Measurements from ENCODE around the gene EGLN2. TPM values are rescaled to one million over a fixed set of nuclear protein-coding genes. Genes with fewer than 3 reads are reported as not detected.
"Not testable (repeated sequence)": the region's sequence is repeated elsewhere in the genome, so short reads cannot be mapped to it uniquely, and the experiment has no call there.

Gene EGLN2
- total RNA-seq, 1 donor from 2014 or later, result 37.1 TPM

DNA sequence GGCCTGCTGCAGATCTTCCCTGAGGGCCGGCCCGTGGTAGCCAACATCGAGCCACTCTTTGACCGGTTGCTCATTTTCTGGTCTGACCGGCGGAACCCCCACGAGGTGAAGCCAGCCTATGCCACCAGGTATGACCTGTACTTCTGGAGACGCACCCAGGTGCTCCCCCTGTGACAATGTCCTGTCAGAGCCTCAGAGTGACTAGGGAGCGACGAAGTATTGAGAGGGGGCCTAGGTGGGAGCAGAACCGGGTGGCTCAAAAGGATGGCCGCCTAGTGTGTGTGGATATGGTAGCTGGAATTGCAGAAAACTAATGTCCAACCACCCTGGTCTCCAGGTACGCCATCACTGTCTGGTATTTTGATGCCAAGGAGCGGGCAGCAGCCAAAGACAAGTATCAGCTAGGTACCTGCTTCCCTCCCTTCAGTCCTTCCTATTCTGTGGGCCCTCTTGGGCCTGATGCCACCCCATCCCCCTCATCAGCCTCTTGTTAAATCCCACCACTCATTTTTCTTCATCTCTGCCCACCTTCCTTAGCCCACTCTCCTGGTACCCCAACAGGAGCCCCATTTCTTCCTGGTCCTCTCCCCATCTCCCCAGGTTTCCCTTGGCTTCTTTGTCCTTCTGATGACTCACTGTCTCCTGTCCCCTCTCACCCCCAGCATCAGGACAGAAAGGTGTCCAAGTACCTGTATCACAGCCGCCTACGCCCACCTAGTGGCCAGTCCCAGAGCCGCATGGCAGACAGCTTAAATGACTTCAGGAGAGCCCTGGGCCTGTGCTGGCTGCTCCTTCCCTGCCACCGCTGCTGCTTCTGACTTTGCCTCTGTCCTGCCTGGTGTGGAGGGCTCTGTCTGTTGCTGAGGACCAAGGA is 8.4 kb downstream of the EGLN2 start:
- H3K36me3 ChIP-seq (ENCODE audit: control insufficient read depth in 3 of 3, insufficient read depth in 3 of 3, low read length in 3 of 3), result peaks cover 16 to 25% (median 25%) of the 10 kb centered on the region in 3 donors
- peak overlapping the region; percentile 46 for H3K27ac ChIP-seq (ENCODE audit: low read depth, low read length)
- peak overlapping the region in 1 of 3 donors; percentile 22 for H3K4me3 ChIP-seq (ENCODE audit: low read length in 3 of 3)
- no peaks in the 10 kb centered on the region for H3K27me3 ChIP-seq (ENCODE audit: control insufficient read depth in 3 of 3, insufficient read depth in 3 of 3, low read length in 3 of 3)
- H3K9ac ChIP-seq (ENCODE audit: low read depth in 1 of 3, low read length in 3 of 3), result peak overlapping the region in 1 of 3 donors; percentile 16
- H3K4me1 ChIP-seq (ENCODE audit: control insufficient read depth in 3 of 3, insufficient read depth in 3 of 3, low read length in 3 of 3), result peaks cover 61 to 84% (median 80%) of the 10 kb centered on the region in 3 donors
- no peaks in the 10 kb centered on the region for H3K9me3 ChIP-seq (ENCODE audit: control insufficient read depth in 3 of 3, low read length in 3 of 3)

- H3K4me3 ChIP-seq (ENCODE audit: low read length in 3 of 3), result no peak overlapping the region
- peaks cover 55 to 81% (median 76%) of the 10 kb centered on the region in 3 donors for H3K4me1 ChIP-seq (ENCODE audit: control insufficient read depth in 3 of 3, insufficient read depth in 3 of 3, low read length in 3 of 3)
- H3K27me3 ChIP-seq (ENCODE audit: control insufficient read depth in 3 of 3, insufficient read depth in 3 of 3, low read length in 3 of 3), result no peaks in the 10 kb centered on the region
- no peak overlapping the region for H3K9ac ChIP-seq (ENCODE audit: low read depth in 1 of 3, low read length in 3 of 3)
- no peaks in the 10 kb centered on the region for H3K9me3 ChIP-seq (ENCODE audit: control insufficient read depth in 3 of 3, low read length in 3 of 3)
- peaks cover 16 to 25% (median 23%) of the 10 kb centered on the region in 3 donors for H3K36me3 ChIP-seq (ENCODE audit: control insufficient read depth in 3 of 3, insufficient read depth in 3 of 3, low read length in 3 of 3)
- H3K27ac ChIP-seq (ENCODE audit: low read depth, low read length), result no peak overlapping the region
Observed at GRCh38 chr19:40808021-40808325, 9.0 kb downstream of the EGLN2 start.

DNA sequence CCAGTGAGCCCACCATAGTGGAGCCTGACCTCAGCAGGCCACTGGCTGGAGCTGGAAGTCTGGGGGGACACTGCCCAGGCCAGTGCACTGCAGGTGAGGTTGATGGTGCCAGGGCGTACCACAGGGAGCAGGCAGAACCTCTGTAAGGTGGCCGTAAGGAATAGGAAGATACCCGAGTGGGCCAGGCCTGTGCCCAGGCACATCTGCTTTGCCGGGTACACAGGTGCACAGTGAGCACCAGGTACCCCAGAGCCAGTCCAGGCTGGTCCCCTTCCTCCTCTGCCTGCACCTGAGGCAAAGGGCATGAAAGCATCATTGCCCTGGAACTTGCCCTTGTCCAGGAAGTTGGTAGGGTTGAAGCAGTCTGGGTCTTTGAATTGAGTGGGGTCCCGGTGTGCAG is 9.5 kb downstream of the EGLN2 start:
- no peak overlapping the region for H3K4me3 ChIP-seq (ENCODE audit: low read length in 3 of 3)
- H3K9ac ChIP-seq (ENCODE audit: low read depth in 1 of 3, low read length in 3 of 3), result no peak overlapping the region
- no peaks in the 10 kb centered on the region for H3K27me3 ChIP-seq (ENCODE audit: control insufficient read depth in 3 of 3, insufficient read depth in 3 of 3, low read length in 3 of 3)
- peaks cover 16 to 24% (median 20%) of the 10 kb centered on the region in 3 donors for H3K36me3 ChIP-seq (ENCODE audit: control insufficient read depth in 3 of 3, insufficient read depth in 3 of 3, low read length in 3 of 3)
- H3K4me1 ChIP-seq (ENCODE audit: control insufficient read depth in 3 of 3, insufficient read depth in 3 of 3, low read length in 3 of 3), result peaks cover 50 to 75% (median 73%) of the 10 kb centered on the region in 3 donors
- no peak overlapping the region for H3K27ac ChIP-seq (ENCODE audit: low read depth, low read length)
- H3K9me3 ChIP-seq (ENCODE audit: control insufficient read depth in 3 of 3, low read length in 3 of 3), result no peaks in the 10 kb centered on the region

DNA sequence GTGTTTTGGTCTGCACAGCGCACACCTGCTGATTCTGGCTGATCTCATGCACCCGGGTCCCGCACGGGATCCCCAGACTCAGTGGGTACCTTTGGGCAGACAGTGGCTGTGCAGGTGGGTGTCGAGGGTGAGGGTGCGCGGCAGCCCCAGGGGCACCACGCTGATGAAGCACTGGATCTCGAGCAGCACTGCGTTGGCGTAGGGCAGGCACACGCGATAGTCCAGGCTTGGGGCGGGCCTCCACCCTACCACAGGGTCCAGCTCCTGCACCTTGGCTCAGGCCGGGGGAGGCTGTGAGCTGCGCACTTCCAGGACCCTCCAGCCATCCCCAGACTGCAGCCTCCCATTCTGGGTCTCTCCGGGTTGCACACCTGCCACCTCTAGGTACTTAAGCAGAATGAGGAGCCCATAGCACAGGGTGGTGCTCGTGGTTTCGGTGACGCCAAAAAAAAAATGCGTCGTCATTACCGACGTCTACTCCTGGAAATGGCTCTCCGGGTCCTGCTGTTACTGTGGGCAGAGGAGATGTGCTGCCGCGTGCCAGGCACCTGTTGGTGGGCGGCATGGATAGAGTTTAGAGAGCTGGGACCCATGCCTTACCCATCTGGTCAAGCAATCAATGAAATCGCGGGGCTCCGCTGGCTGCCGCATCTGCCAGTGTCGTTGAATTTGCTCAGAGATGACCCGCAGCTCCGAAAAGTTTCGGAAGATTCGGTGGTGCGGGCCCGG is 10.5 kb downstream of the EGLN2 start:
- no peaks in the 10 kb centered on the region for H3K9me3 ChIP-seq (ENCODE audit: control insufficient read depth in 3 of 3, low read length in 3 of 3)
- peak overlapping the region in 1 of 3 donors; percentile 50 for H3K9ac ChIP-seq (ENCODE audit: low read depth in 1 of 3, low read length in 3 of 3)
- peaks cover 40 to 65% (median 63%) of the 10 kb centered on the region in 3 donors for H3K4me1 ChIP-seq (ENCODE audit: control insufficient read depth in 3 of 3, insufficient read depth in 3 of 3, low read length in 3 of 3)
- H3K36me3 ChIP-seq (ENCODE audit: control insufficient read depth in 3 of 3, insufficient read depth in 3 of 3, low read length in 3 of 3), result peaks cover 16 to 23% (median 20%) of the 10 kb centered on the region in 3 donors
- peak overlapping the region; percentile 40 to 73 (median 48) for H3K4me3 ChIP-seq (ENCODE audit: low read length in 3 of 3)
- H3K27ac ChIP-seq (ENCODE audit: low read depth, low read length), result peak overlapping the region; percentile 60
- no peaks in the 10 kb centered on the region for H3K27me3 ChIP-seq (ENCODE audit: control insufficient read depth in 3 of 3, insufficient read depth in 3 of 3, low read length in 3 of 3)

GRCh38 chr19:40810160-40810559 is 11.2 kb downstream of the EGLN2 start:
- Histone ChIP-seq H3K4me3 (ENCODE audit: low read length in 3 of 3) (peak overlapping the region; percentile 40 to 73 (median 48)), H3K27ac (ENCODE audit: low read depth, low read length) (peak overlapping the region; percentile 60), H3K27me3 (ENCODE audit: control insufficient read depth in 3 of 3, insufficient read depth in 3 of 3, low read length in 3 of 3) (no peaks in the 10 kb centered on the region), H3K9me3 (ENCODE audit: control insufficient read depth in 3 of 3, low read length in 3 of 3) (no peaks in the 10 kb centered on the region), H3K4me1 (ENCODE audit: control insufficient read depth in 3 of 3, insufficient read depth in 3 of 3, low read length in 3 of 3) (peaks cover 33 to 59% (median 57%) of the 10 kb centered on the region in 3 donors), H3K36me3 (ENCODE audit: control insufficient read depth in 3 of 3, insufficient read depth in 3 of 3, low read length in 3 of 3) (peaks cover 16 to 22% (median 17%) of the 10 kb centered on the region in 3 donors), H3K9ac (ENCODE audit: low read depth in 1 of 3, low read length in 3 of 3) (peak overlapping the region; percentile 23 to 57 (median 50))

GRCh38 chr19:40810649-40811408 is 11.8 kb downstream of the EGLN2 start:
- H3K27me3 ChIP-seq (ENCODE audit: control insufficient read depth in 3 of 3, insufficient read depth in 3 of 3, low read length in 3 of 3); H3K9me3 ChIP-seq (ENCODE audit: control insufficient read depth in 3 of 3, low read length in 3 of 3): not testable (repeated sequence)
- peaks cover 27 to 52% (median 50%) of the 10 kb centered on the region in 3 donors for H3K4me1 ChIP-seq (ENCODE audit: control insufficient read depth in 3 of 3, insufficient read depth in 3 of 3, low read length in 3 of 3)
- H3K27ac ChIP-seq (ENCODE audit: low read depth, low read length), result peak overlapping the region; percentile 60
- peak overlapping the region in 2 of 3 donors; percentile 23 to 66 for H3K9ac ChIP-seq (ENCODE audit: low read depth in 1 of 3, low read length in 3 of 3)
- peak overlapping the region; percentile 68 to 73 (median 72) for H3K4me3 ChIP-seq (ENCODE audit: low read length in 3 of 3)
- peaks cover 16 to 22% (median 17%) of the 10 kb centered on the region in 3 donors for H3K36me3 ChIP-seq (ENCODE audit: control insufficient read depth in 3 of 3, insufficient read depth in 3 of 3, low read length in 3 of 3)

DNA sequence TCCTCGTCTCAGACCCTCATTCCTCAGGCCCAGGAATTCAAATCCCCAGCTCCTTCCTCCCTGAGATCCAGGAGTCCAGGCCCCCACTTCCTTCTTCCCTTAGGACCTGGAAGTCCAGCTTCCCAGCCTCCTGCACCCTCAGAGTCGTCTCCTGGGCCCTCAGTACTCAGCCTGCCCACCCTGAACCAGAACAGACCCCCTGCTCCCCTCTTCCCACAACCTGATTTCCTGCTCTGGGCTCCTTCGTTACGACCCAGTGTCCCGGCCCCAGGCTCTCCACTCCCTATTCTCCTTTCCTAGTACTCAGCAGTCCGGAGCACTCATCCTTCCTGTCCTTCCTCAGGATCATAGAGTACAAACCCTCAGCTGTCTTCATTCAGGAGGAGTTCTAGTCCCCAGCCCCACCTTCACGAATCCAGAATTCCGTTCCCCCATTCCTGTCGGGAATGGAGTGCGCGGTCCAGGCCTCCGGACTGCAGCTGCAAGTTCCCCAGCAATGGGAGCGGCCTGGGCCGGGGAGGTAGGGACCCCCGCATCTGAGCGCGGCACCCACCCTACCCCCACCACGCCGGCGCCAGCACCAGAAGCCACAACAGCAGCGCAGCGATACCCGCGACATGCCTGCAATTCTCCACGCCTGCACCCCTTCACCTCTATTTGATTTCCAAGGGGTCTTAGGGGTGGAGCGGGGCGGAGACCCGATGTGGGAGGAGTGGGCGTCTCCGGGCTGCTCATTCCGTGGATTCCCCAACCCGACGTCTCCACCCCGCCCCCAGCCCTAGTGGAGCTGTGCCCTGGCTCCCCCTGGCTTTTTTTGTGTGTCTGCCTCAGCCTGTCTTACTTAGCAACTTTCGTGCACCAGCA is 12.7 kb downstream of the EGLN2 start:
- peak overlapping the region in 1 of 3 donors; percentile 66 for H3K9ac ChIP-seq (ENCODE audit: low read depth in 1 of 3, low read length in 3 of 3)
- H3K27me3 ChIP-seq (ENCODE audit: control insufficient read depth in 3 of 3, insufficient read depth in 3 of 3, low read length in 3 of 3), result no peaks in the 10 kb centered on the region
- H3K4me1 ChIP-seq (ENCODE audit: control insufficient read depth in 3 of 3, insufficient read depth in 3 of 3, low read length in 3 of 3), result peaks cover 18 to 43% (median 41%) of the 10 kb centered on the region in 3 donors
- H3K4me3 ChIP-seq (ENCODE audit: low read length in 3 of 3), result peak overlapping the region; percentile 35 to 72 (median 38)
- peak overlapping the region; percentile 30 for H3K27ac ChIP-seq (ENCODE audit: low read depth, low read length)
- H3K36me3 ChIP-seq (ENCODE audit: control insufficient read depth in 3 of 3, insufficient read depth in 3 of 3, low read length in 3 of 3), result peaks cover 16 to 22% (median 17%) of the 10 kb centered on the region in 3 donors
- H3K9me3 ChIP-seq (ENCODE audit: control insufficient read depth in 3 of 3, low read length in 3 of 3), result no peaks in the 10 kb centered on the region

DNA sequence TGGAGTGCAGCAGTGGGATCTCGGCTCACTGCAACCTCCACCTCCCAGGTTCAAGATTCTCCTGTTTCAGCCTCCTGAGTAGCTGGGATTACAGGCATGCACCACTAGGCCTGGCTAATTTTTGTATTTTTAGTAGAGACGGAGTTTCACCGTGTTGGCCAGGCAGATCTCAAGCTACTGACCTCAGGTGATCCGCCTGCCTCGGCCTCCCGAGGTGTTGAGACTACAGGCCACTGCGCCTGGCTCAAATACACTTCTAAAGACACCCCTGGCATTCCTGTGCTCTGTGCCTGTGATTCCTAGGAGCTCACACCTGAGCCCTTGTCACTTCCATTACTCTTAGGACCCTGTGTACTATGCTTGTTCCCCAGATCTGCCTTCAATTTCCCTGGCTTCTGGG is 13.6 kb downstream of the EGLN2 start:
- not testable (repeated sequence) for H3K27ac ChIP-seq (ENCODE audit: low read depth, low read length); H3K9me3 ChIP-seq (ENCODE audit: control insufficient read depth in 3 of 3, low read length in 3 of 3); H3K4me3 ChIP-seq (ENCODE audit: low read length in 3 of 3); H3K27me3 ChIP-seq (ENCODE audit: control insufficient read depth in 3 of 3, insufficient read depth in 3 of 3, low read length in 3 of 3); H3K9ac ChIP-seq (ENCODE audit: low read depth in 1 of 3, low read length in 3 of 3)
- Histone ChIP-seq H3K36me3 (ENCODE audit: control insufficient read depth in 3 of 3, insufficient read depth in 3 of 3, low read length in 3 of 3) (peaks cover 12 to 17% (median 16%) of the 10 kb centered on the region in 3 donors), H3K4me1 (ENCODE audit: control insufficient read depth in 3 of 3, insufficient read depth in 3 of 3, low read length in 3 of 3) (peaks cover 14 to 35% (median 32%) of the 10 kb centered on the region in 3 donors)

DNA sequence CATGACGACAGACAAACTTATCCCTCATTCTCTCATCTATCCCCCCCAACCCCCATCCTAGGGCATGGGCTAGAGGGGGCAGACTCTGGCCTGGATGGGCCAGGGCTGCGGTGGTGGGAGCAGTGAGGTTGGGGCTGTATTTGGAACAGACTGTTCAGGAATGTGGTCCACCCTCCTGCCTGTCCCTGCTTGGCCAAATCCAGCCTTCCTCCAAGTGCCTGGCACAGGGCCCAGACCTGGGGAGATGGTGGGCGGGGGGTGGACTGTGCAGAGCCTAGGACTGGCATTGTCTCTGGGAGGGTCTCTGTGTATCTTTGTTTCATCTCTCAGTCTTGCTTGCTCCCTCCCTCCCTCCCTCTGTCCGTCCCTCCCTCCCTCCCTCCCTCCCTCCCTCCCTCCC is 14.2 kb downstream of the EGLN2 start:
- Histone ChIP-seq H3K4me3 (ENCODE audit: low read length in 3 of 3) (no peak overlapping the region), H3K27me3 (ENCODE audit: control insufficient read depth in 3 of 3, insufficient read depth in 3 of 3, low read length in 3 of 3) (no peaks in the 10 kb centered on the region), H3K36me3 (ENCODE audit: control insufficient read depth in 3 of 3, insufficient read depth in 3 of 3, low read length in 3 of 3) (peaks cover 6 to 14% (median 11%) of the 10 kb centered on the region in 3 donors), H3K27ac (ENCODE audit: low read depth, low read length) (no peak overlapping the region), H3K9me3 (ENCODE audit: control insufficient read depth in 3 of 3, low read length in 3 of 3) (no peaks in the 10 kb centered on the region), H3K9ac (ENCODE audit: low read depth in 1 of 3, low read length in 3 of 3) (peak overlapping the region in 1 of 3 donors; percentile 16), H3K4me1 (ENCODE audit: control insufficient read depth in 3 of 3, insufficient read depth in 3 of 3, low read length in 3 of 3) (peaks cover 14 to 31% (median 27%) of the 10 kb centered on the region in 3 donors)

Data from skeletal muscle tissue (tissue), 4 donors.